Measurements from ENCODE around the gene LGI1. TPM values are rescaled to one million over a fixed set of nuclear protein-coding genes. Genes with fewer than 3 reads are reported as not detected.

Gene LGI1
- total RNA-seq, 2 donors from 2014 or later: not detected

DNA sequence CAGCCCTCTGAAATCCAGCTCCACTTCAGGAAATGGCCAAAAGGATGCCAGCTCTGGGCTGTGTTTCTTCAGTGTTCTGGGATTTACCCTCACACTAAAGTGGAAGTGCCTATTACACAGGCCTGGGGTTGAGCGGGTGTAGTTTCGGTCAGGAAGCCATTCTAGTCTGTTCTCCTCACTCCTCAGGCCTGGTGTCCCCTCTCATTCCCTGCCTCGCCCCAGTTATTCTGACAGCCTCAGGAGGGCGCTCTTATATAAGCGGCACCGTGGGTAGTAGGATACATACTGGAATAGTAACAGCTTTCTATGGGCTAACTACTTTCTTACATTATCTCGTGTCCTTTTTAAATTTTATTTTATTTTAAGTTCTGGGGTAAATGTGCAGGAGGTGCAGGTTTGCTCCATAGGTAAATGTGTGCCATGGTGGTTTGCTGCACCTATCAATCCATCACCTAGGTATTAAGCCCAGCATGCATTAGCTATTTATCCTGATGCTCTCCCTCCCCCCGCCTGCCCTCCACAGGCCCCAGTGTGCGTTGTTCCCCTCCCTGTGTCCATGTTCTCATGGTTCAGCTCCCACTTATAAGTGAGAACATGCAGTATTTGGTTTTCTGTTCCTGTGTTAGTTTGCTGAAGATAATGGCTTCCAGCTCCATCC is 12.2 kb upstream of the LGI1 start:
- no peak for ATAC-seq

DNA sequence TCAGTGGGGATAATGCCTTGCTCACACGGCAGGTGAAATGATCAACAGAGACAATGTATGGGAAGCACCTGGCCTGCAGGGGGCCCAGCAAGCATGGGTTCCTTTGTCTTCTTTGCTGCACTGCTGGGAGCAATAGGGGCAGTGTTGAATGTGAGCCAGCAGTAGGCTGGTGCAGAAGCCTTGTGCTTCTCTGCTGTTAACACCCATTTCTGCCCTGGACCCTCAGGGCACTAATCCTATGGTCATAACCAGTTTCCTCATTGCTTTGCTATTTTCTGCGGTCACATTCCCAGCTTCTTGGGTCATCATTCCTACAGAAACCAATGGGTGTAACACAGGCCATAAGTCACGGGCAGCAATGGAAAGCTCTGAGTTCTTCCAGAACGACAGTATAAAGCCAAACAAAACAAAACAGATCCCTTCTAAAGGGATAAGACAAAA is 10.9 kb upstream of the LGI1 start:
- H3K9me3 Mint-ChIP-seq: no peaks in the 10 kb centered on the region
- no peak overlapping the region for H3K27ac Mint-ChIP-seq
- DNase-seq (ENCODE audit: low spot score) (no peak), ATAC-seq (no peak)
- H3K27me3 Mint-ChIP-seq: peaks cover 12 to 26% of the 10 kb centered on the region in 2 donors
- no peaks in the 10 kb centered on the region for H3K36me3 Mint-ChIP-seq
- H3K4me3 Mint-ChIP-seq: no peak overlapping the region
- H3K4me1 Mint-ChIP-seq (ENCODE audit: low read depth in 2 of 2): peaks cover 0 to 3% of the 10 kb centered on the region in 2 donors

More for the DNA sequence above, 12.2 kb upstream of the LGI1 start:
- Mint-ChIP-seq H3K27me3 (peaks cover 5 to 13% of the 10 kb centered on the region in 2 donors), H3K27ac (no peak overlapping the region), H3K9me3 (no peaks in the 10 kb centered on the region), H3K4me1 (ENCODE audit: low read depth in 2 of 2) (no peaks in the 10 kb centered on the region), H3K4me3 (no peak overlapping the region), H3K36me3 (no peaks in the 10 kb centered on the region)
- DNase-seq (ENCODE audit: low spot score): no peak

DNA sequence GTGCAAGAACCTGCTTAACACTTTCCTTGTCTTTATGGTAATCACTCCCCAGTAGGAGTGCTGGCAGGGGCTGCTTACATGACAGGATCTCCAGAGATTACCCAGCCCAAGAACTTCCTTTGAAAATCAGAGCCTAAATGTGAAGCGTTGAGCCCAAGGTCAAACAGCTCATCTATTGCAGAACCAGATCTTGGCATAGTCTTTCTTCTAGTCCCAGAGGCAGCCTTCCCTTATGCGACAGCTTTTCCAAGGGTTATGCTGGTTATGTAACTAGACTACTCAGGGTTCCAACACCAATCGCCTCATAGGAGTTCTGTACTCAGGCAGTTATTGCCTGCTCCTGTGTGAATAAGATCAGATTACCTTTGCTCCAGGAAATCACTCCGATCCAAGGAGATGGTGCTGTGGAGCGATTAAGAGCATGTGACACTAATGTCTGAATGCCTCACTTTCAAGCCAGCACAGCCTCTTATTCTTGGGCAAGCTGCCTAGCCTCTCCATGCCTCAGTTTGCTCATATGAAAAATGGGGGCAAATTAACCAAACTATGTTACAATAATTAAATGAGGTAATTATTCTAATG is 8.4 kb upstream of the LGI1 start:
- Mint-ChIP-seq H3K27ac (no peak overlapping the region), H3K36me3 (no peaks in the 10 kb centered on the region), H3K4me3 (no peak overlapping the region), H3K27me3 (peaks cover 17 to 26% of the 10 kb centered on the region in 2 donors), H3K9me3 (no peaks in the 10 kb centered on the region), H3K4me1 (ENCODE audit: low read depth in 2 of 2) (peaks cover 0 to 7% of the 10 kb centered on the region in 2 donors)
- no peak for ATAC-seq
- no peak for DNase-seq (ENCODE audit: low spot score)

DNA sequence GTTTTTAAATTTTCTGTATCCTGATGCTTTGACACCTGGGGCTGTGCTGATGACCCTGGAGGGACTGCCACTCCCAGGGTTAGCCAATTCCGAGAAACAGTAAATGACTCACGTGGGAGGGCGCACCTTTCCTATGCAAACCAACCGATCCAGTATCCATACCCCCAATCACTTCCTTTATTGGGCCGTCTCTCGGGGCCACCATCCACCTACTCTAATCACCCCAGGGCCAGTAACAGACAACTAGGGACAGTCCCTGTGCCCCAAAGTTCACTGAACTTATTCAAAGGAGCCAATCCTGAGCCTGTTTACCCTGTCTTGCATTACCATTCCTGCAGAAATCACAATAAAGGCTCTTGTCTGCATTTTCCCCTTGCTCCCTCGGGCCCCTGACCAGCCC is 6.6 kb upstream of the LGI1 start:
- DNase-seq (ENCODE audit: low spot score): no peak
- Mint-ChIP-seq H3K27me3 (peaks cover 22 to 38% of the 10 kb centered on the region in 2 donors), H3K4me1 (ENCODE audit: low read depth in 2 of 2) (peaks cover 0 to 7% of the 10 kb centered on the region in 2 donors), H3K9me3 (no peaks in the 10 kb centered on the region), H3K27ac (no peak overlapping the region), H3K36me3 (no peaks in the 10 kb centered on the region), H3K4me3 (no peak overlapping the region)
- no peak for ATAC-seq

DNA sequence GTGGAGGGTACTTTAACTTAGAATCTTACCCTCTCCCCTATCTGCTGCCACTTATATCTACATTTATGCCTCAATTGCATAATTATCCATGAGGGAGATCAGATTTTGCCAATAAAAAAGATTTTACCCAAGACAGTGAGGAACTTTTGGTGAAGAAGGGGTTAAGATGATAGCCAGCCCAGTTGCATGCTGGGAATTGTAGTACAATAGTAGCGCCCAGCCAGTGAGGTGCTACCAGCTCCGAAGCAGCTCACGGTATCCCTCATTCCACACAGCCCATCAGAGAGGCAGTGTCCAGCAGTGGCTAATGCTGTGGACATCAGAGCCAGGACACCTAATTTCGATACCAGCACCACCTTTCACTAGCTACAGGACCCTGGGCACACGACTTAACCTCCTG is 5.9 kb upstream of the LGI1 start:
- Mint-ChIP-seq H3K36me3 (no peaks in the 10 kb centered on the region), H3K4me1 (ENCODE audit: low read depth in 2 of 2) (peaks cover 0 to 9% of the 10 kb centered on the region in 2 donors), H3K4me3 (no peak overlapping the region), H3K27ac (no peak overlapping the region), H3K9me3 (no peaks in the 10 kb centered on the region), H3K27me3 (peaks cover 27 to 45% of the 10 kb centered on the region in 2 donors)
- no peak for ATAC-seq
- no peak for DNase-seq (ENCODE audit: low spot score)

DNA sequence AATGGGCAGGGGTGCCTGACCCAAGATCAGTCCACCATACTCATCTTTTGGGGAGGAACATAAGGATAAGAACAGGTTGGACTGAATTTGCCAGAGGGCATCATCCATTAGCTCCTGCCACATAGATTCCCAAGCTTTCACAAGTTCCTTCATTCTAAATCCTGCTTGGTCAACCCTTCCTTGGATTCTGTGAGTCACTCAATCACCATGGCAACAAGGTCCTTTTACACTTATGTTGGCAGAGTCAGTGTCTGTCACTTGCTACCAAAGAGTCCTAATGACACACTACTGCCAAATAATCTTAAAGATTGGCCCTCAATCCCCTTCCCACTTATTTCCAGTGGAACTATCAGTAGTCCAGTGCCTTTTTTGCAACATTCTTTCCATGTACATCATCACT is 5.0 kb upstream of the LGI1 start:
- Mint-ChIP-seq H3K27me3 (peaks cover 30 to 52% of the 10 kb centered on the region in 2 donors), H3K9me3 (no peaks in the 10 kb centered on the region), H3K27ac (no peak overlapping the region), H3K36me3 (no peaks in the 10 kb centered on the region), H3K4me1 (ENCODE audit: low read depth in 2 of 2) (peaks cover 0 to 10% of the 10 kb centered on the region in 2 donors), H3K4me3 (no peak overlapping the region)
- ATAC-seq (no peak), DNase-seq (ENCODE audit: low spot score) (no peak)

DNA sequence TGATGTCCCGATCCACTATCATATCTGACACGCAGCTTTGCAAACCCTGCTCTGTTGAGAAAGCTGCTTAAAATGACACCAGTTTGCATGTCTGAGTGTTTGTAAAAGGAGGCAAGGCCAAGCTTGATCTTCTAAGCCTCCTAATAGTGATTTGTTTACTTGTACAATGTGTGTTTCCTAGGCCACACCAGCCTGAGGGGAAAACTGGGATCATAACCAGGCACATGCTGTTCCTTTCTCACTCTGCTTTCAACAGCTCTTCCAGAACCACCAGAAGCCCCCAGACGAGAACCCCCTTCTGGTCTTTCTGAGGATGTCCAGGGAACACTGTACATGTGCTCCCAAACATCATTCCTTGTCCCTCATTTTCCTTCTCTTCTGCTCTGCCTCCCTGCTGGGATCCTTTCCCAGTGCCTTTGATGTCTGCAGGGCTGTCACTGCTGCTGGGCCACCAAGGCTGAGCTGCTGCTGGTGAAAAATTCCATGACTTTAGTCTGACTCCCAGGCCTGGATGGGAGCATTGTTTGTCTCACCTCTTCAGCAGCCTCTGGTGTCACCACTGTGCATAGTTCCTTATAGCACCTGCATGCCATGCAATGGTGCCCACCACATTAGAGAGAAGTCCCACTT is 4.0 kb upstream of the LGI1 start:
- no peak overlapping the region for H3K27ac Mint-ChIP-seq
- DNase-seq (ENCODE audit: low spot score): no peak
- no peaks in the 10 kb centered on the region for H3K9me3 Mint-ChIP-seq
- H3K4me1 Mint-ChIP-seq (ENCODE audit: low read depth in 2 of 2): peaks cover 0 to 12% of the 10 kb centered on the region in 2 donors
- peaks cover 39 to 61% of the 10 kb centered on the region in 2 donors for H3K27me3 Mint-ChIP-seq
- no peak for ATAC-seq
- H3K36me3 Mint-ChIP-seq: no peaks in the 10 kb centered on the region
- H3K4me3 Mint-ChIP-seq: no peak overlapping the region

DNA sequence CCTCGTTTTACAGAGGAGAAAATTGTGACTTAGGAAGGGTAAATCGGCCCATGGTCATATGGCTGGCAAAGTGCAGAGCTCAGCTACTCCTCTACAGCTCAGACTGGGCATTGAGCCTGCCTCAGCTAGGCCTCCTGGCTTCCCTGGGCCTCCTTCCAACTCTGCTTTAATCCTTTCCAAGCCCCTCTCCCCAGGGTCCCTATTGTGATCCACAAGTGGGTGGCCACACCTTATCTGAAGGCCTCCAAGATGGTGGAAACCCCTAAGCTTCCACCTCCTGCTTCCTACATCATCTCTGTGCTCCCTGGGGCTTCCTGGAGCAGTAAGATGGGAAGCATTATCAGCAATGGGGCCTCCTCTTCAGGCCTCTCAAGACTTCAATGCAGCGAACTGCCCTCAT is 3.0 kb upstream of the LGI1 start:
- no peak for DNase-seq (ENCODE audit: low spot score)
- no peaks in the 10 kb centered on the region for H3K9me3 Mint-ChIP-seq
- ATAC-seq: no peak
- peaks cover 42 to 66% of the 10 kb centered on the region in 2 donors for H3K27me3 Mint-ChIP-seq
- peaks cover 0 to 12% of the 10 kb centered on the region in 2 donors for H3K4me1 Mint-ChIP-seq (ENCODE audit: low read depth in 2 of 2)
- H3K4me3 Mint-ChIP-seq: no peak overlapping the region
- no peak overlapping the region for H3K27ac Mint-ChIP-seq
- no peaks in the 10 kb centered on the region for H3K36me3 Mint-ChIP-seq

DNA sequence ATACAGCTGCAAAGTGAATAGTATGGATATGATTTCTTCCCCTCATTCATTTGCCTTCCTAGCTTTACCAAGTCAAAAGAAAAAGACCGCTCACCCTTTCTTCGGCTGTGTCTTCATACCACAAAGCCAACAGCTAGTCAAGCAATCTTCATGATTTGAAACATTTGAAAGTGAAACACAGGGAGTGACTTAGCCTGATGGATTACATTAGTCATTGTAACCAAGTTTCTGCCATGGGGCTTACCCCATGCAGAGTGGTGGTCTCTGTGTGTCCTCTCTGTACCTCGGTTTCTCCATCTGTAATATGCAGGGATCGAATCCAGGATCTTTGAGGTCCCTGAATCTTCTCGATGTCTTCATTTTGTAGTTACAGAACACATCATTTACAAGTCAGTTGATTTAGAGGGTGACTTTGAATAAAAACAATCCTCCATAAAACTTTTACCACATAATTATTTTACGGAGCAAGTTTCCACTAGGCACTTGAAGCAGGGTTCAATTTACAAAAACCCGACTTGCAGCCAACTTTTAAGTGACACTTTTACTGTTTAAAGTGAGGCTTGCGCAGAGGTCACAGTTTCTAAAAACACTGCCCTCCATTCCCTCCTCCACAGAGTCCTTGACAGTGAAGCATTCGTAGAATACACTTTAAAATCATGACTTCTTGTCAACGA is 2.2 kb upstream of the LGI1 start:
- H3K36me3 Mint-ChIP-seq: no peaks in the 10 kb centered on the region
- peaks cover 45 to 69% of the 10 kb centered on the region in 2 donors for H3K27me3 Mint-ChIP-seq
- no peak overlapping the region for H3K27ac Mint-ChIP-seq
- H3K4me1 Mint-ChIP-seq (ENCODE audit: low read depth in 2 of 2): peaks cover 0 to 12% of the 10 kb centered on the region in 2 donors
- no peaks in the 10 kb centered on the region for H3K9me3 Mint-ChIP-seq
- ATAC-seq: no peak
- DNase-seq (ENCODE audit: low spot score): no peak
- H3K4me3 Mint-ChIP-seq: no peak overlapping the region

DNA sequence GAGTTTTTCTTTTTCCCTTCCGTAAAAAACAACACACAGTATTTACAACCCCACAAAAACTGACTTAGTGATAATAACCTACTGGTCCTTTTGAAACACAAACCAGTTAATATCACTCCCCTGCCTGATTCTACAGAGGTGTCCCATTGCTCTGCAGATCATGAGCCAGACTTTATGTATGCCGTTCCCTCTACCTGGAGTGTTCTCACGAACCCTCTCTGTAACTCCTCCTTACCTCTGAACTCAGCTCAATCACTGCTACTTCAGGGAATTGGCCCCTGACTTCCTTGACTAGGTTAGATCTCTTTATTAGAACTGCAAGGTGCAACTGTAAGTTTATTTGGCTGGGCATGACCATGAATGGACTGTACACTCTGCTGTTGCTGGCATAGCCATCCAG is 1.6 kb upstream of the LGI1 start:
- H3K27ac Mint-ChIP-seq: no peak overlapping the region
- no peak for ATAC-seq
- peaks cover 47 to 69% of the 10 kb centered on the region in 2 donors for H3K27me3 Mint-ChIP-seq
- H3K36me3 Mint-ChIP-seq: no peaks in the 10 kb centered on the region
- H3K9me3 Mint-ChIP-seq: no peaks in the 10 kb centered on the region
- DNase-seq (ENCODE audit: low spot score): no peak
- H3K4me1 Mint-ChIP-seq (ENCODE audit: low read depth in 2 of 2): peaks cover 0 to 12% of the 10 kb centered on the region in 2 donors
- no peak overlapping the region for H3K4me3 Mint-ChIP-seq

DNA sequence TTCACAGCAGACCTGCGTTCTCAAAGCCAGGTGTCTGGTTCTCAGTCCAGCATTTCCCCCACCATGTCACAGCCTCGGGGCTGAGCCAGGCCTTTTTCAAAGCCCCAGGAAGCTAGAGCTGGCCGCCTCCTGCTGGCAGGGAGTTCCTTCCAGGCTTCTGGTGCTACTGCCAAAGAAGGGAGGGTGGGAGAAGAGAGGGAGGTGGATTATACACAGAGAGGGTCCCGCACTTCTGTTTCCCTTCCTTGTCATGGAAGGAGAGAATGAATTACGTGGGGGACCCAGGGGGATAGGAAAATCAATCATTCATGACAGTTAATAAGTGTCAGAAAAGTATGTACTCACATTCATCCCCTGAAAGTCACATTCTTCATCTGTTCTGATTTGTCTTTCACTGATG is 600 bp upstream of the LGI1 start:
- H3K27ac Mint-ChIP-seq: no peak overlapping the region
- H3K9me3 Mint-ChIP-seq: no peaks in the 10 kb centered on the region
- peaks cover 0 to 7% of the 10 kb centered on the region in 2 donors for H3K4me1 Mint-ChIP-seq (ENCODE audit: low read depth in 2 of 2)
- no peak overlapping the region for H3K4me3 Mint-ChIP-seq
- H3K27me3 Mint-ChIP-seq: peaks cover 45 to 69% of the 10 kb centered on the region in 2 donors
- no peak for DNase-seq (ENCODE audit: low spot score)
- no peaks in the 10 kb centered on the region for H3K36me3 Mint-ChIP-seq
- no peak for ATAC-seq

DNA sequence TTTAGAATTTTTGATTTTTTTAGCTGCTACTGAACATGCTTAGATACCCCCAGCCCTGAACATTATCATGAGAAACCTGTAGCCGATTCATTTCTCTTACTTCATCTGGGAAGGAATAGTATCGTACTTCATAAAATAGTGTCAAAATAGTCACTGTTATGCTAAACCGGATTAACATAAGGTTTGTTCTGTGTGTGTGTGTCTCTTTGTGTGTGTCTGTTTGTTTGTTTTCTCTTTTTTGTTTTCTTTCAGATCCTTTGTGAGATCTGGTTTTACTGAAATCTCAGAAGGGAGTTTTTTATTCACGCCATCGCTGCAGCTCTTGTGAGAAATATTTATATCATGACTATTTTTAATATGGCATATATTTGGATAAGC is 761 bp downstream of the LGI1 start:
- Mint-ChIP-seq H3K4me3 (no peak overlapping the region), H3K9me3 (no peaks in the 10 kb centered on the region), H3K27ac (no peak overlapping the region), H3K27me3 (peaks cover 49 to 75% of the 10 kb centered on the region in 2 donors), H3K36me3 (no peaks in the 10 kb centered on the region), H3K4me1 (ENCODE audit: low read depth in 2 of 2) (peaks cover 0 to 6% of the 10 kb centered on the region in 2 donors)
- DNase-seq (ENCODE audit: low spot score): no peak
- ATAC-seq: no peak

DNA sequence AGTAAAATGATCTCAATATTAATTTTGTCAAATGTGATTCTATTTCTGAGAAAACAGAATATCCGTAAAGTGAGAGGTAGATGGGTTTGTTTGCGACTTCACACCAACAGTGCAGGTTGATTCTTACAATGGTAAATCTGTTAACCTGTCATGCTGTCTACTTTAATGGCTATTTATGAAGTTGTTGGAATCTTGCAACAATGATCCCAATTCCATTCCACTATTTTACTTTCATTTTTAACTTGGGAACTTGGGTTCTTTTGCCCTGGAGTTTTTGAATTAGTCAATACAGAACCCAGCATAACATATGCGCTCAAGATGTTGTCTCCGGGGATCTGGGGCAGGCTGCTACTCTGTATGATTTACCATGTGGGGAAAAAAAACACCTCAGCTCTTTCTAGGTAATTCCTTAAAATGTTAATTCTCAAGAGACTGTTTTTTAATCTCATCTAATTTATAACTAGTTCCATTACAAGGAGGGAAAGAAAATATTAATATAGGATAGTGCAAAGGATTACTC is 1.2 kb downstream of the LGI1 start:
- ATAC-seq (no peak), DNase-seq (ENCODE audit: low spot score) (no peak)
- Mint-ChIP-seq H3K27me3 (peaks cover 45 to 78% of the 10 kb centered on the region in 2 donors), H3K27ac (no peak overlapping the region), H3K4me3 (no peak overlapping the region), H3K4me1 (ENCODE audit: low read depth in 2 of 2) (peaks cover 0 to 6% of the 10 kb centered on the region in 2 donors), H3K36me3 (no peaks in the 10 kb centered on the region), H3K9me3 (no peaks in the 10 kb centered on the region)

DNA sequence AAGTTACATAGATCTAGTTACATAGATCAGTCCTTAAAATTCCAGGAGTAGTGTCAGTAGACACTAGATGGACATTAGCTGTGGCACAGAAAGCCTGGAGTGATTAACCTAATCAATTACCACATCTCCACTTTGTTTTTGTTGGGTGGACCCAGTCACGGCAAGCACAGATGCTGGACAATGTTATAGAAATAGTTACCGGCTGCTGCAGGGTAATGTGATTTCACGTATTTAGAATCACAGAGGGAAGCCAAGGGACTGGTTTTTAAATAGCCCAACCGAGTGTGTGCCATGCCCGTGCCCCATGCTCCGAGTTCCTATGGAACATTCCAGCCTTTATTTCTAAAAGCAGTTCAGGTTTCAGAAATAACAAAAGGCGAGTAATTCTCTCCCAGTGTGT is 2.8 kb downstream of the LGI1 start:
- DNase-seq (ENCODE audit: low spot score) (no peak), ATAC-seq (no peak)
- no peaks in the 10 kb centered on the region for H3K36me3 Mint-ChIP-seq
- no peak overlapping the region for H3K4me3 Mint-ChIP-seq
- peaks cover 0 to 6% of the 10 kb centered on the region in 2 donors for H3K4me1 Mint-ChIP-seq (ENCODE audit: low read depth in 2 of 2)
- H3K9me3 Mint-ChIP-seq: no peaks in the 10 kb centered on the region
- peaks cover 43 to 77% of the 10 kb centered on the region in 2 donors for H3K27me3 Mint-ChIP-seq
- H3K27ac Mint-ChIP-seq: no peak overlapping the region

Measured in natural killer cell treated with Interleukin-12 subunit alpha and Interleukin-12 subunit beta and Interleukin-15 and Interleukin-18, amount 100 ng/mL, for 72 hours (primary cell).